Measurements from ENCODE around the gene EMSY.
"Not testable (repeated sequence)": the region's sequence is repeated elsewhere in the genome, so short reads cannot be mapped to it uniquely, and the experiment has no call there.

EMSY gene

GRCh38 chr11:76592025-76592914 lies 147.5 kb downstream of the EMSY start:
- Histone ChIP-seq H3K4me1 (ENCODE audit: control insufficient read depth, insufficient read depth, low read length, poor library complexity, severe bottlenecking) (peaks cover 4% of the 10 kb centered on the region), H3K27me3 (replicated peaks; ENCODE audit: control insufficient read depth, insufficient read depth, low read length, poor library complexity, severe bottlenecking) (no peaks in the 10 kb centered on the region), H3K27ac (ENCODE audit: insufficient read depth, low read length, poor library complexity, severe bottlenecking) (no peak overlapping the region), H3K36me3 (ENCODE audit: control insufficient read depth, insufficient read depth, low read length) (no peaks in the 10 kb centered on the region), H3K9me3 (ENCODE audit: control insufficient read depth, low read length) (no peaks in the 10 kb centered on the region), H3K4me3 (ENCODE audit: insufficient read depth, low read depth, low read length, poor library complexity, severe bottlenecking) (no peak overlapping the region)
- no peak for DNase-seq

- DNase-seq: no peak
- no peaks in the 10 kb centered on the region for H3K36me3 ChIP-seq (ENCODE audit: control insufficient read depth, insufficient read depth, low read length)
These were observed 148.1 kb downstream of the EMSY start for GRCh38 chr11:76592961-76593360.

GRCh38 chr11:76595091-76595490 lies 150.3 kb downstream of the EMSY start:
- H3K4me1 ChIP-seq (ENCODE audit: control insufficient read depth, insufficient read depth, low read length, poor library complexity, severe bottlenecking); H3K27me3 ChIP-seq (replicated peaks; ENCODE audit: control insufficient read depth, insufficient read depth, low read length, poor library complexity, severe bottlenecking); H3K27ac ChIP-seq (ENCODE audit: insufficient read depth, low read length, poor library complexity, severe bottlenecking); DNase-seq; H3K36me3 ChIP-seq (ENCODE audit: control insufficient read depth, insufficient read depth, low read length); H3K4me3 ChIP-seq (ENCODE audit: insufficient read depth, low read depth, low read length, poor library complexity, severe bottlenecking); H3K9me3 ChIP-seq (ENCODE audit: control insufficient read depth, low read length): not testable (repeated sequence)

More at GRCh38 chr11:76592961-76593360, 148.1 kb downstream of the EMSY start:
- H3K9me3 ChIP-seq (ENCODE audit: control insufficient read depth, low read length): no peaks in the 10 kb centered on the region
- H3K27me3 ChIP-seq (replicated peaks; ENCODE audit: control insufficient read depth, insufficient read depth, low read length, poor library complexity, severe bottlenecking): no peaks in the 10 kb centered on the region
- peaks cover 4% of the 10 kb centered on the region for H3K4me1 ChIP-seq (ENCODE audit: control insufficient read depth, insufficient read depth, low read length, poor library complexity, severe bottlenecking)
- H3K27ac ChIP-seq (ENCODE audit: insufficient read depth, low read length, poor library complexity, severe bottlenecking): no peak overlapping the region
- no peak overlapping the region for H3K4me3 ChIP-seq (ENCODE audit: insufficient read depth, low read depth, low read length, poor library complexity, severe bottlenecking)

GRCh38 chr11:76596652-76597051 lies 151.8 kb downstream of the EMSY start:
- no peaks in the 10 kb centered on the region for H3K36me3 ChIP-seq (ENCODE audit: control insufficient read depth, insufficient read depth, low read length)
- no peaks in the 10 kb centered on the region for H3K9me3 ChIP-seq (ENCODE audit: control insufficient read depth, low read length)
- H3K27ac ChIP-seq (ENCODE audit: insufficient read depth, low read length, poor library complexity, severe bottlenecking): no peak overlapping the region
- H3K4me1 ChIP-seq (ENCODE audit: control insufficient read depth, insufficient read depth, low read length, poor library complexity, severe bottlenecking): no peaks in the 10 kb centered on the region
- no peak for DNase-seq
- no peak overlapping the region for H3K4me3 ChIP-seq (ENCODE audit: insufficient read depth, low read depth, low read length, poor library complexity, severe bottlenecking)
- no peaks in the 10 kb centered on the region for H3K27me3 ChIP-seq (replicated peaks; ENCODE audit: control insufficient read depth, insufficient read depth, low read length, poor library complexity, severe bottlenecking)

DNA sequence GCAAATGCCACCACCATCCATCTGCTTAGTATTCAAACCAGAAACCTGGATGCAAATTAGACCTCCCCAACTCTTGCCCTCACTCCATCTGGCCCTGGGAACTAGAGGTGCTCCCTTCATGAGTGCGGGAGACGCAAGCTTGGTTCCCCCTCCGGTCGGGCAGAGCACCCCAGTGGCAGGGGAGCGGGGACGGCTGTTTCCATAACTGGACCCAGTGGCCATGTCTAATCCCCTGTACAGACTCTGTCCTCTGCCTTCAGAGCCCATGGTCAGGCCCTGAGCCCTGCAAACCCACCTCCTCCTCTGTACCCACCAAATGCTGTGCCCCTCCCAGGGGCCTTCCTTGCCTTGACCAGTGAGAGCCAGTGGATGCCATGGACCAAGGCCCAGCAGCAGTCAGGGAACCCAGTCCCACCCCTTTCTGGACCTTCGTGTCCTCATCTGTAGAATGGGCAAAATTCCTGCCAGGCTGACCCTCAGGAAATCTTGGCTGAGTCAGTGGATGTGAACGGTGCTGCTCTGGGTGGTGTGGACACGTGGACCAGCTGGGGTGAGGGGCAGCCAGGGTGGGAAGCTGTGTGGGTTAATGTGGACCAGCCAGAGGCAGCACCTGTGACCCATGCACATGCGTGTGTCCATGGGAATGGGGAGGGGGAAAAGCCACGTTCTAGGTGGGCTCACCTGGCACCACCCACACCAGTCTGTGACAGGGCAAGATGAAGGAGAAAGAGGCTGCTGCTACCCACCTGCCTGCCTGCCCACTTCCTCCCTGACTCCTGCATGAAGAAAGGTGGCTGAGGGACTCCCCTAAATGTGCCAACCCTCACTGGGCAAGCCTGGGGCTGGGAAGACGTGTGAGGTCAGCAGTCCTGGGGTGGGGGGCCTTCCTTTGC lies 153.0 kb downstream of the EMSY start:
- H3K4me3 ChIP-seq (ENCODE audit: insufficient read depth, low read depth, low read length, poor library complexity, severe bottlenecking): no peak overlapping the region
- DNase-seq: no peak
- H3K27ac ChIP-seq (ENCODE audit: insufficient read depth, low read length, poor library complexity, severe bottlenecking): no peak overlapping the region
- no peaks in the 10 kb centered on the region for H3K36me3 ChIP-seq (ENCODE audit: control insufficient read depth, insufficient read depth, low read length)
- no peaks in the 10 kb centered on the region for H3K27me3 ChIP-seq (replicated peaks; ENCODE audit: control insufficient read depth, insufficient read depth, low read length, poor library complexity, severe bottlenecking)
- no peaks in the 10 kb centered on the region for H3K4me1 ChIP-seq (ENCODE audit: control insufficient read depth, insufficient read depth, low read length, poor library complexity, severe bottlenecking)
- H3K9me3 ChIP-seq (ENCODE audit: control insufficient read depth, low read length): no peaks in the 10 kb centered on the region

GRCh38 chr11:76598426-76598839 lies 153.6 kb downstream of the EMSY start:
- Histone ChIP-seq H3K27ac (ENCODE audit: insufficient read depth, low read length, poor library complexity, severe bottlenecking) (no peak overlapping the region), H3K36me3 (ENCODE audit: control insufficient read depth, insufficient read depth, low read length) (no peaks in the 10 kb centered on the region), H3K27me3 (replicated peaks; ENCODE audit: control insufficient read depth, insufficient read depth, low read length, poor library complexity, severe bottlenecking) (no peaks in the 10 kb centered on the region), H3K9me3 (ENCODE audit: control insufficient read depth, low read length) (no peaks in the 10 kb centered on the region), H3K4me3 (ENCODE audit: insufficient read depth, low read depth, low read length, poor library complexity, severe bottlenecking) (no peak overlapping the region), H3K4me1 (ENCODE audit: control insufficient read depth, insufficient read depth, low read length, poor library complexity, severe bottlenecking) (no peaks in the 10 kb centered on the region)
- no peak for DNase-seq

DNA sequence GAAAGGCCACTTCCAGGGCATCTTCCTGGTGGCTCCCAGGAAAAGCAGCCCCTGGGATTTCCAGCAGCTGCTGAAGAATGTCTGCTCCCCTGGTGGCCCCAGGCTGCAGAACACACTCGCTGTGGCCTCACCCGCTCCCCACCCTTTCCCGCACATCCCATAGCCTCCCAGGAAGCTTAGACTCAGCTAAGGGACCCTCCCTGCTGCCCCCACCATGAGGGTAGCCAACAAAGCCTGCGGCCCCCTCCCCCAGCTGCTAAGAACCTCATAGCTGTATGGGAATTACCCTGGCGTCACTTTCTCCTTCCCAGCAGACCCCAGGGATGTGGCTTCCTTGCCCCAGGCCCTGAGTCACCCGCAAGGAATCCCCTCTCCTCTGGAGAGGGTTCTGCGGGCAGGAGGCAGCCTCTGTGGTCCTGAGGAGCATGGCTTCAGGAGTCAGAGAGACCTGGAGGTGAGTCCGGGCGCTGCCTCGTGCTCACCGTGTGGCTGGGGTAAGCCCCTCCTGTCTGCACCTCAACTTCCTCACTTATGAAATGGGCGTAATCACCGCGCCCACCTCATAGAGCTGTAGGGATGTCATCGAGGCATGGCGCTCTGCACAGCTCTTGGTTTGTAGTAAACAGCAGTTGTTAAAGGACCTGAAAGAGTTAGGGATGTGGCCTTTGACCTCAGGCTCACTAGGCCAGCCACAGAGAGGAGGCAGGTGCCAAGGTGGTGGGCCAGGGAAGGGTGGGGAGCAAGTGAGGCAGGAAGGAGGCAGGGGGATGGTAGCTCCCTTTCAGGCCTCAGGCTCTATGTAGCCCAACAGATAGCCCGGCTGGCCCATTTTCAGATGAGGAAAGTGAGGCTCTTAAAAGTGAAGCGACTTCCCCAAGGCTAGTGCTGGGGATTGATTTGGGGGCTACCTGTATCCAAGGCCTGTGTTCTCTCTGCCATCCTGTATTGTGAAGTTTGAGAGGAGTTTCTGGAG lies 154.5 kb downstream of the EMSY start:
- H3K27me3 ChIP-seq (replicated peaks; ENCODE audit: control insufficient read depth, insufficient read depth, low read length, poor library complexity, severe bottlenecking): no peaks in the 10 kb centered on the region
- no peaks in the 10 kb centered on the region for H3K4me1 ChIP-seq (ENCODE audit: control insufficient read depth, insufficient read depth, low read length, poor library complexity, severe bottlenecking)
- no peak overlapping the region for H3K27ac ChIP-seq (ENCODE audit: insufficient read depth, low read length, poor library complexity, severe bottlenecking)
- no peak for DNase-seq
- no peaks in the 10 kb centered on the region for H3K9me3 ChIP-seq (ENCODE audit: control insufficient read depth, low read length)
- H3K4me3 ChIP-seq (ENCODE audit: insufficient read depth, low read depth, low read length, poor library complexity, severe bottlenecking): no peak overlapping the region
- no peaks in the 10 kb centered on the region for H3K36me3 ChIP-seq (ENCODE audit: control insufficient read depth, insufficient read depth, low read length)

- H3K27ac ChIP-seq (ENCODE audit: insufficient read depth, low read length, poor library complexity, severe bottlenecking): no peak overlapping the region
- H3K9me3 ChIP-seq (ENCODE audit: control insufficient read depth, low read length): no peaks in the 10 kb centered on the region
- H3K4me1 ChIP-seq (ENCODE audit: control insufficient read depth, insufficient read depth, low read length, poor library complexity, severe bottlenecking): no peaks in the 10 kb centered on the region
- H3K36me3 ChIP-seq (ENCODE audit: control insufficient read depth, insufficient read depth, low read length): no peaks in the 10 kb centered on the region
- no peaks in the 10 kb centered on the region for H3K27me3 ChIP-seq (replicated peaks; ENCODE audit: control insufficient read depth, insufficient read depth, low read length, poor library complexity, severe bottlenecking)
- no peak for DNase-seq
- H3K4me3 ChIP-seq (ENCODE audit: insufficient read depth, low read depth, low read length, poor library complexity, severe bottlenecking): no peak overlapping the region
These were observed 155.4 kb downstream of the EMSY start for GRCh38 chr11:76600124-76600655.

DNA sequence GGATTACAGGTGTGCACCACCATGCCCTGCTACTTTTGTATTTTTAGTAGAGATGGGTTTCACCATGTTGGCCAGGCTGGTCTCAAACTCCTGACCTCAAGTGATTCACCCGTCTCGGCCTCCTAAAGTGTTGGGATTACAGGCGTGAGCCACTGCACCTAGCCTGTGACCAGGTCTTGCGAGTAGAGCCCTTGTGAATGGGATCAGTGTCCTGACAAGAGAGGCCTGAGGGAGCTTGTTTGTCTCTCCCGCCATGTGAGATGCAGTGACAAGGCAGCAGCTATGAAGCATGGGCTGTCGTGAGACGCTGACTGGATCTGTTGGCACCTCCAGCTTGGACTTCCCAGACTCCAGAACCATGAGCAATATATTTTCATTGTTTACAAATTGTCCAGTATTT lies 156.5 kb downstream of the EMSY start:
- no peak for DNase-seq
- Histone ChIP-seq H3K27me3 (replicated peaks; ENCODE audit: control insufficient read depth, insufficient read depth, low read length, poor library complexity, severe bottlenecking) (no peaks in the 10 kb centered on the region), H3K4me1 (ENCODE audit: control insufficient read depth, insufficient read depth, low read length, poor library complexity, severe bottlenecking) (no peaks in the 10 kb centered on the region), H3K36me3 (ENCODE audit: control insufficient read depth, insufficient read depth, low read length) (no peaks in the 10 kb centered on the region), H3K4me3 (ENCODE audit: insufficient read depth, low read depth, low read length, poor library complexity, severe bottlenecking) (no peak overlapping the region), H3K9me3 (ENCODE audit: control insufficient read depth, low read length) (no peaks in the 10 kb centered on the region), H3K27ac (ENCODE audit: insufficient read depth, low read length, poor library complexity, severe bottlenecking) (no peak overlapping the region)

Data from effector memory CD4-positive, alpha-beta T cell (primary cell).